Loucy (cell line): ENCODE data around the gene GCG.

ENCODE experiments used
- H2AFZ ChIP-seq: fragments of 200-600 bp; sonication (generic); 2 replicates; pipeline ENCODE4 v1.6.0; 2016; ENCODE audit warnings: antibody characterized with exemption, mild to moderate bottlenecking, low read length, moderate library complexity
- H3F3A ChIP-seq: fragments of 200-600 bp; 2 replicates; pipeline ENCODE4 v1.6.0; 2016; ENCODE audit warnings: antibody characterized with exemption, low read depth, mild to moderate bottlenecking
- H3K27me3 ChIP-seq: fragments of 200-600 bp; sonication (generic); 2 replicates; pipeline ENCODE4 v1.6.1; 2014; ENCODE audit warnings: low read length, mild to moderate bottlenecking; ENCODE audit not compliant: insufficient read depth, poor library complexity, severe bottlenecking
- H3K36me3 ChIP-seq: fragments of 200-600 bp; sonication (generic); 2 replicates; pipeline ENCODE4 v1.6.1; 2016; ENCODE audit warnings: low read length; ENCODE audit not compliant: insufficient read depth
- H3K4me1 ChIP-seq: fragments of 200-600 bp; sonication (generic); 2 replicates; pipeline ENCODE4 v1.5.1; 2014; ENCODE audit warnings: low read length, mild to moderate bottlenecking; ENCODE audit not compliant: insufficient read depth, poor library complexity, severe bottlenecking
- H3K4me2 ChIP-seq: fragments of 200-600 bp; sonication (generic); 2 replicates; pipeline ENCODE4 v1.6.0; 2014; ENCODE audit warnings: antibody characterized with exemption, low read length, low read depth, mild to moderate bottlenecking; ENCODE audit not compliant: poor library complexity, severe bottlenecking
- H3K4me3 ChIP-seq: fragments of 200-600 bp; sonication (generic); 2 replicates; pipeline ENCODE4 v1.5.1; 2014; ENCODE audit warnings: low read length, mild to moderate bottlenecking, mixed read lengths; ENCODE audit not compliant: poor library complexity, severe bottlenecking
- H3K79me2 ChIP-seq: fragments of 200-600 bp; sonication (generic); 2 replicates; pipeline ENCODE4 v1.6.1; 2014; ENCODE audit warnings: low read length; ENCODE audit not compliant: insufficient read depth
- H3K9ac ChIP-seq: fragments of 200-600 bp; sonication (generic); 2 replicates; pipeline ENCODE4 v1.6.0; 2014; ENCODE audit warnings: mild to moderate bottlenecking, low read depth, low read length, moderate library complexity; ENCODE audit not compliant: poor library complexity, severe bottlenecking
- H3K9me2 ChIP-seq: fragments of 200-600 bp; sonication (generic); replicated peaks from 2 replicates; pipeline ENCODE4 v1.6.1; 2016; ENCODE audit warnings: low read depth, low read length, mixed read lengths
- H3K9me3 ChIP-seq: fragments of 200-600 bp; sonication (generic); 2 replicates; pipeline ENCODE4 v1.6.1; 2014; ENCODE audit warnings: mild to moderate bottlenecking, antibody characterized with exemption, low read length, low read depth; ENCODE audit not compliant: insufficient read depth
- H4K20me1 ChIP-seq: fragments of 200-600 bp; sonication (generic); 2 replicates; pipeline ENCODE4 v1.6.0; 2014; ENCODE audit warnings: antibody characterized with exemption, low read length, mild to moderate bottlenecking; ENCODE audit not compliant: insufficient read depth, poor library complexity, severe bottlenecking
- EZH2phosphoT487 ChIP-seq: fragments of 200-600 bp; IDR thresholded peaks from 2 replicates; pipeline ENCODE4 v1.6.1; 2018; ENCODE audit warnings: antibody characterized with exemption, mild to moderate bottlenecking, moderate library complexity, borderline replicate concordance
- TF ChIP-seq, protein P1 (sequence below): fragments of 200-600 bp; sonication (generic); conservative IDR thresholded peaks from 2 replicates; pipeline ENCODE4 v1.5.1; 2014; ENCODE audit warnings: mild to moderate bottlenecking, antibody characterized with exemption, low read length

Gene GCG

DNA sequence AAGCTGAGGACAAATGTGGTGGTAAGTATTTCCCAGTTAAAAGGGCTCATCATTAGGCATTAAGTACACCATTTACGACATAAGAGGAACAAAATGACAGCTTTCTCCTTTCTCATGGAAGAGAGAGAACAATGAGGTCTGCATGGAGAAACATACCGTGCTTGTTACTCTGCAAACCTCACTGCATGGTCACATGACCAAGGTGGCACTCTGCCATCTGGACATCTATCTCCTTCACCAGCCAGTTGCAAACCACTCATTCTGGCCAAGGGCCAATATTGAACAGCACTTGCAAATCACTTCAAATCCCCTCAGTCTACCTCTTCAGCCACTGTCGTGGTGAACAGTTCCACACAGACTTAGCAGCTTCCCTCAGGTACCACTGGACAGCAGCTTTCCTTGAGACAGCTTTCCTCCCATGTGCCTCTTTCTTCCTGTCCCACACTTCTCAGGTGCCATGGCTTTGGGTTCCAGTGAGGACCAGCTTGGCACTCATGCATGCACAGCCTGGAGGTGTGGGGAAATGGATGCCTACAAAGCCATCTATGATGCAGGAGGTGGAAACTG, 48.5 kb downstream of the GCG start:
- no peak for TF ChIP-seq EZH2phosphoT487
- TF ChIP-seq, protein P1, sequence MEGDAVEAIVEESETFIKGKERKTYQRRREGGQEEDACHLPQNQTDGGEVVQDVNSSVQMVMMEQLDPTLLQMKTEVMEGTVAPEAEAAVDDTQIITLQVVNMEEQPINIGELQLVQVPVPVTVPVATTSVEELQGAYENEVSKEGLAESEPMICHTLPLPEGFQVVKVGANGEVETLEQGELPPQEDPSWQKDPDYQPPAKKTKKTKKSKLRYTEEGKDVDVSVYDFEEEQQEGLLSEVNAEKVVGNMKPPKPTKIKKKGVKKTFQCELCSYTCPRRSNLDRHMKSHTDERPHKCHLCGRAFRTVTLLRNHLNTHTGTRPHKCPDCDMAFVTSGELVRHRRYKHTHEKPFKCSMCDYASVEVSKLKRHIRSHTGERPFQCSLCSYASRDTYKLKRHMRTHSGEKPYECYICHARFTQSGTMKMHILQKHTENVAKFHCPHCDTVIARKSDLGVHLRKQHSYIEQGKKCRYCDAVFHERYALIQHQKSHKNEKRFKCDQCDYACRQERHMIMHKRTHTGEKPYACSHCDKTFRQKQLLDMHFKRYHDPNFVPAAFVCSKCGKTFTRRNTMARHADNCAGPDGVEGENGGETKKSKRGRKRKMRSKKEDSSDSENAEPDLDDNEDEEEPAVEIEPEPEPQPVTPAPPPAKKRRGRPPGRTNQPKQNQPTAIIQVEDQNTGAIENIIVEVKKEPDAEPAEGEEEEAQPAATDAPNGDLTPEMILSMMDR = no peak
- Histone ChIP-seq H3K36me3 (no peaks in the 10 kb centered on the region), H4K20me1 (no peaks in the 10 kb centered on the region), H3K27me3 (no peaks in the 10 kb centered on the region), H3K4me2 (no peak overlapping the region), H3K9ac (no peak overlapping the region), H3K9me3 (no peaks in the 10 kb centered on the region), H3F3A (no peaks in the 10 kb centered on the region), H2AFZ (no peak overlapping the region), H3K79me2 (no peaks in the 10 kb centered on the region), H3K4me3 (no peak overlapping the region), H3K4me1 (no peaks in the 10 kb centered on the region), H3K9me2 (no peaks in the 10 kb centered on the region)

DNA sequence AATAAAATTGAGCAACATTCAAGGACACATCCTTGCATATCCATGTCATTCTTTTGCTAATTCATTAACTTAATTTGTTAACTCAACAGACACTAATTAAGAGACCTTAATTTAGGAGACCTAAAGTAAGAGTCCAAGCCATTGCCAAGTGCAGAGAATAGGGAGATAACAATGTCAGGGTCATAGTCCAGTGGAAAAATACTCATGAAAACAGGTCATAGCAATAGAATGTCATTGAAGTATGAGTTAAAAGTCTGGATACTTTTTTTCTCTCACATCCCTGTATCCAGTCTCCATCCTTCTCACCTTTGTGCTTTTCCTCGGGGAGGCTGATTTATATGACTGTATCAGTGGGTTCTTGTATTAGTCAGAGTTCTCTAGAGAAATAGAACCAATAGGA, 51.5 kb downstream of the GCG start:
- Histone ChIP-seq H3K4me1 (no peaks in the 10 kb centered on the region), H3K9me2 (no peaks in the 10 kb centered on the region), H3K27me3 (no peaks in the 10 kb centered on the region), H3F3A (no peaks in the 10 kb centered on the region), H3K36me3 (no peaks in the 10 kb centered on the region), H3K4me2 (no peak overlapping the region), H4K20me1 (no peaks in the 10 kb centered on the region), H3K79me2 (no peaks in the 10 kb centered on the region), H3K4me3 (no peak overlapping the region), H3K9me3 (no peaks in the 10 kb centered on the region), H3K9ac (no peak overlapping the region), H2AFZ (no peak overlapping the region)
- TF ChIP-seq, protein P1 = no peak
- no peak for TF ChIP-seq EZH2phosphoT487

GRCh38 chr2:162099836-162100235, 52.2 kb downstream of the GCG start:
- Histone ChIP-seq H3K4me3 (no peak overlapping the region), H3K27me3 (no peaks in the 10 kb centered on the region), H3K4me1 (no peaks in the 10 kb centered on the region), H3K9me2 (no peaks in the 10 kb centered on the region), H2AFZ (no peak overlapping the region), H3K4me2 (no peak overlapping the region), H3F3A (no peaks in the 10 kb centered on the region), H3K36me3 (no peaks in the 10 kb centered on the region), H3K9me3 (no peaks in the 10 kb centered on the region), H3K79me2 (no peaks in the 10 kb centered on the region), H4K20me1 (no peaks in the 10 kb centered on the region), H3K9ac (no peak overlapping the region)
- TF ChIP-seq EZH2phosphoT487 = no peak
- TF ChIP-seq, protein P1 = no peak
